ENCODE data around the gene AQP3. TPM values are rescaled to one million over a fixed set of nuclear protein-coding genes. Genes with fewer than 3 reads are reported as not detected.
A peak's percentile ranks its signal among the peaks of the same experiment; 100 is the strongest.

AQP3 gene
- total and polyA plus RNA-seq, 2 donors, result 129 to 256 TPM

DNA sequence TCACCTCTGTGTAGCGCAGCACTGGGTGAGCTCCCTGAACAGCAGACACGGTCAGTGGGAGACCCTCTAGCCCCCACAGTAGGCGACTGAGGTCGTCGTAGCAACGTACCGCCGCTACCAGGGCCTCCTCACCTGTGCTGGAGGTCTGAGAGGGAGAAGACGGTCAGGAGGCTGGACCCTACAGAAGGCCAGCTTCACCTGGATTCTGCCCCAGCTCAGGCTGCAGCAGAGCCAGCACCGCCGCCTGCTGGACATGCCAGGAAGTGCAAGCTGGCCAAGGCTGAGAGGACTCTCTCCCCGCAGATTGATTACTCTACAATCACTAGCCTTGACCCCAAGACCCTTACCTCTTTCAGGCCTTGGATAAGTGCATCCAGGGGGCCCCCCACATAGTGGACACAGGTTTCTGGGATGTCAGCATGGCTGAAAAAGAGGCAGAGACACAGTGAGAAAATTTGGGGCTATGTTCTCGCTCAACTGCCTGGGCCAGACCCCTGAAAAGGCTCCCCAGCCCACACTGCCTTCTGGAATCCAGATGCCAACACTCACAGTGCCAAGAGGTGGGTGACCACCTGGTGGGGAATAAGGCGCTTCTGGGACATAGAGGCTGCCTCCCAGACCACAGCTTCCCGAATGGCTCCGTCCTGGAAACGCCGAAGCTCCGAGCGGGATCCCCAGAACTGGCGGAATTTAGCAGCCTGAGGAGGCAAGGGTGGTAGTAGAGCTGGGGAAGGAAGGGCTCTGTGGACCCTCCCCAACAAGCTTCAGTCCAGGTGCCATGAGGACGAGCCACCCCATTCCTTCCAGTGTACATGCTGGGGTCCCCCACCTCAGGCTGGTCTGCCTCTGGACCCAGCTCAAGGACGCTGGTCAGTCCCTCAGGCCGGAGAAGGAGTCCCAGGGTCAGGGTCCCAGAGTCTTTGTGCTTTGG lies 19.4 kb upstream of the AQP3 start:
- peaks cover 0 to 30% of the 10 kb centered on the region in 2 donors for H3K4me1 ChIP-seq (ENCODE audit: control insufficient read depth in 2 of 2, insufficient read depth in 2 of 2, low read length in 2 of 2)

DNA sequence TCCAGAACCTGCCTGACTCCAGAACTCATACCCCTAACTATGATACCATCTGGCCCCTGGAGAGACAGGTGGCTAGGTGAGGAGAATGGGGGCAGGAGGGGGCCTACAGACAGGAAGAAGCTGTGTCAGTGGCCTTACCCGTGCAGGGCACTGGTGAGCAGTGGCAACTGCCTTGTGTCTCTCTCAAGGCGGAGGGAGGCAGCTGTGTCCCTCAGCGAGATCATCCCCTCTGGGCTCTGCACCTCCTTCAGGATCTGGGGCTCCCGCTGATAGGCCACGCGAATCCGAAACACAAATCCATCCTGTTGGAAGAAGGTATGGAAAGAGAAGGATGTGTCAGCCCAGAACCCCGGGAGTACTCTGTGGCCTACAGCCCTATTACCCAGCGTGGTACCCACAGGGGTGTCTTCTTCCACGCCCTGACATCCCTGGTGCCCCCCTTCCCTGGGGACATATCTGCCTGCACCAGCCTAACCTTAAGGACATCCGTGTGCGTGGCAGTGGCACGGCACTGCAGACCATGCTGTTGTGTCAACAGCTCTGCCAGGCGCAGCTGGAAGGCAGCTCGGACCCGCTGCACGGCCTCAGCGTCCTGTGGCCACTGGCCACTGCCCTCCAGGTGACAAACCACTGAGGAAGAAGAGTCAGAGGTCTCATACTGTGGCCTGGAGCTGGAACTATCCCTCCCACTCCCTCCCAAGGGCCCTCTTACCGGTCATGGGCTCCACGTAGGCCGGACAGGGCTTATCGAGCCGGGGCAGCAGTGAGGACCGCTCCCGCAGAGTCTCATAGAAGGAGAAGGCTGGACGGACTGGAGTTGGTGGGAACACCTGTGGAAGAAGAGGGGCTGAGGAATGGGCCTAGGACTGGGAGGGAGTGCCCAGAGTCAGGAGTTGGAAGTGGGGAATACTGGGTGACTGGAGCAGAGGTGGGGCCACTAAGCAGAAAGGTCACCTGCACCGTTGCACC lies 18.5 kb upstream of the AQP3 start:
- Histone ChIP-seq H3K4me3 (ENCODE audit: low read length in 2 of 2) (no peak overlapping the region), H3K27ac (ENCODE audit: low read depth in 1 of 2, low read length in 1 of 2) (no peak overlapping the region), H3K9me3 (ENCODE audit: control insufficient read depth in 2 of 2, insufficient read depth in 1 of 2, low read length in 1 of 2) (no peaks in the 10 kb centered on the region), H3K36me3 (ENCODE audit: control insufficient read depth in 2 of 2, insufficient read depth in 2 of 2, low read length in 1 of 2) (peaks cover 82 to 90% of the 10 kb centered on the region in 2 donors), H3K27me3 (ENCODE audit: control insufficient read depth in 2 of 2, insufficient read depth in 1 of 2, low read length in 1 of 2) (no peaks in the 10 kb centered on the region), H3K4me1 (ENCODE audit: control insufficient read depth in 2 of 2, insufficient read depth in 2 of 2, low read length in 2 of 2) (peaks cover 0 to 30% of the 10 kb centered on the region in 2 donors)
- no peak for DNase-seq (ENCODE audit: low read depth in 6 of 9, low spot score in 9 of 9)
- WGBS, result 98% methylated on average over 27 of the region's 27 CpGs

More for the DNA sequence above, 19.4 kb upstream of the AQP3 start:
- Histone ChIP-seq H3K27ac (ENCODE audit: low read depth in 1 of 2, low read length in 1 of 2) (no peak overlapping the region), H3K9me3 (ENCODE audit: control insufficient read depth in 2 of 2, insufficient read depth in 1 of 2, low read length in 1 of 2) (no peaks in the 10 kb centered on the region), H3K36me3 (ENCODE audit: control insufficient read depth in 2 of 2, insufficient read depth in 2 of 2, low read length in 1 of 2) (peaks cover 80 to 92% of the 10 kb centered on the region in 2 donors), H3K4me3 (ENCODE audit: low read length in 2 of 2) (no peak overlapping the region), H3K27me3 (ENCODE audit: control insufficient read depth in 2 of 2, insufficient read depth in 1 of 2, low read length in 1 of 2) (no peaks in the 10 kb centered on the region)
- peak in 3 of 9 donors; percentile 50 to 78 (median 69) for DNase-seq (ENCODE audit: low read depth in 6 of 9, low spot score in 9 of 9)
- 89% methylated on average over 24 of the region's 24 CpGs for WGBS

DNA sequence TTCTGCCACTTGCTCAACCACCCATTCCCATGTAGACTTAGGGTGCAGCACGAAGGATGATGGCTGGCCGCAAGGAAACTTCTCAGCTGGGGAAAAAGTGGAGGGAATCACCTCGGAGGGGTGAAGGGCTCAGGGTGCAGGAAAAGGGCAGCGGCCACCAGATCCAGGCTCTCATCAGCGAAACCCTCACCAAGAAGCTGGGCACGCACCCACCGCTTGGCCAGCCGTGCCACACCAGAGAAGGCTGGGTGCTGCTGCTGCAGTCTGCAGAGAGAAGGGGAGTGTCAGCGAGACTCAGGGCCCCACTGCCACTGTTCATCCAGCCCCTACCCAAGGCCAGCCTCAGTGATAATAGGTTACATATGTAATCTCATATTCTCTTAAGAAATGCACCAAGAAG lies 17.7 kb upstream of the AQP3 start:
- Histone ChIP-seq H3K27me3 (ENCODE audit: control insufficient read depth in 2 of 2, insufficient read depth in 1 of 2, low read length in 1 of 2) (no peaks in the 10 kb centered on the region), H3K36me3 (ENCODE audit: control insufficient read depth in 2 of 2, insufficient read depth in 2 of 2, low read length in 1 of 2) (peaks cover 88 to 95% of the 10 kb centered on the region in 2 donors), H3K4me3 (ENCODE audit: low read length in 2 of 2) (no peak overlapping the region), H3K4me1 (ENCODE audit: control insufficient read depth in 2 of 2, insufficient read depth in 2 of 2, low read length in 2 of 2) (peaks cover 0 to 33% of the 10 kb centered on the region in 2 donors), H3K9me3 (ENCODE audit: control insufficient read depth in 2 of 2, insufficient read depth in 1 of 2, low read length in 1 of 2) (no peaks in the 10 kb centered on the region), H3K27ac (ENCODE audit: low read depth in 1 of 2, low read length in 1 of 2) (no peak overlapping the region)
- no peak for DNase-seq (ENCODE audit: low read depth in 6 of 9, low spot score in 9 of 9)
- 98% methylated on average over 9 of the region's 9 CpGs for WGBS

DNA sequence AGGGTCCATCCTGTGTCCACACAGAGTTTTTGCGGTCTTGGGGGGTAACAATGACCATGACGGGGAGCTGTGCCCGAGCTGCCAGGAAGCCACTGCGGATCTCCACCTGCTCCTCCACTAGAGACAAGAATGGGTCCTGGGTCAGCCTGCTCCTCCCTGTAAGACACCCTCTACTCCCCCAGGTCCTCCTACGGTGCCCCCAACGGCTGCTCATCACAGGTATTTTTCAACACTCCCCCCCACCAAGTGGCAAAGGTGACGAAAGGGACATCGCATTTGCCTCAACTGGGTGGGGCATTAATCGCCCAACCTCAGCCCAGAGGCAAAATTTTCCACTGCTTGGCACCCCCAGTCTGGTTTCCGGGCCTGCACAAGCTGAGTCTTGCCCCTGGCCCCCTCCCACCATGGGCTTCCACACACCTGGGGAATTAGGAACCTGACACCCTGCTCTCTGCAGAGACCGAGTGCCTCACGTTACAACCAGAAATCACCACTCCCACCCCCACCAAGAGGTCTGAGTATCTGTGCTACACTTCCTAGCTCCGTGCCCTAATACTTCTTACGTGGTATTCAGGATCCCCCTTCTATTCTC lies 16.7 kb upstream of the AQP3 start:
- WGBS, result 94% methylated on average over 14 of the region's 14 CpGs
- peaks cover 3 to 43% of the 10 kb centered on the region in 2 donors for H3K4me1 ChIP-seq (ENCODE audit: control insufficient read depth in 2 of 2, insufficient read depth in 2 of 2, low read length in 2 of 2)
- peaks cover 81 to 86% of the 10 kb centered on the region in 2 donors for H3K36me3 ChIP-seq (ENCODE audit: control insufficient read depth in 2 of 2, insufficient read depth in 2 of 2, low read length in 1 of 2)
- peak overlapping the region in 1 of 2 donors; percentile 54 for H3K27ac ChIP-seq (ENCODE audit: low read depth in 1 of 2, low read length in 1 of 2)
- H3K27me3 ChIP-seq (ENCODE audit: control insufficient read depth in 2 of 2, insufficient read depth in 1 of 2, low read length in 1 of 2), result no peaks in the 10 kb centered on the region
- no peak for DNase-seq (ENCODE audit: low read depth in 6 of 9, low spot score in 9 of 9)
- no peaks in the 10 kb centered on the region for H3K9me3 ChIP-seq (ENCODE audit: control insufficient read depth in 2 of 2, insufficient read depth in 1 of 2, low read length in 1 of 2)
- H3K4me3 ChIP-seq (ENCODE audit: low read length in 2 of 2), result no peak overlapping the region

DNA sequence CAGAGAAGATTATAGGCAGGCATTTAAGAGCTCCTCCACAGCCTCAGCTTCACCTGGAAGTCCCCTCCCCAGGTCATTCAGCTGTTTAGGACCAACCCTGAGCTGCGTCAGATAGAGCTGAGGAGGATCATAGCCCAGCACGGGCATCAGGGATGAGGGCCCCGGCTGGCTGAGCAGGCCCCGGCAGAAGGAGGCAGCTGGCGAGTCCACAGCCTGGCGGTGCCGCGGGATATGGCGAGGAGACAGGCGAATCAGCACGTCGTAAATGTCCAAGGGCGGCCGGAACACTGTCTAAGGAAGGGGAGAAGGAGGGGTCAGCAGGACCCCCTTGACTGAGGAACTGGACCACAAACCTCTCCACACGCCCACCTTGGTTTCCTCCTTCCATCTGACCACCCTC lies 15.8 kb upstream of the AQP3 start:
- no peak overlapping the region for H3K27ac ChIP-seq (ENCODE audit: low read depth in 1 of 2, low read length in 1 of 2)
- H3K36me3 ChIP-seq (ENCODE audit: control insufficient read depth in 2 of 2, insufficient read depth in 2 of 2, low read length in 1 of 2), result peaks cover 71 to 76% of the 10 kb centered on the region in 2 donors
- H3K27me3 ChIP-seq (ENCODE audit: control insufficient read depth in 2 of 2, insufficient read depth in 1 of 2, low read length in 1 of 2), result no peaks in the 10 kb centered on the region
- DNase-seq (ENCODE audit: low read depth in 6 of 9, low spot score in 9 of 9), result no peak
- H3K9me3 ChIP-seq (ENCODE audit: control insufficient read depth in 2 of 2, insufficient read depth in 1 of 2, low read length in 1 of 2), result no peaks in the 10 kb centered on the region
- peaks cover 5 to 53% of the 10 kb centered on the region in 2 donors for H3K4me1 ChIP-seq (ENCODE audit: control insufficient read depth in 2 of 2, insufficient read depth in 2 of 2, low read length in 2 of 2)
- 98% methylated on average over 15 of the region's 15 CpGs for WGBS
- H3K4me3 ChIP-seq (ENCODE audit: low read length in 2 of 2), result no peak overlapping the region

DNA sequence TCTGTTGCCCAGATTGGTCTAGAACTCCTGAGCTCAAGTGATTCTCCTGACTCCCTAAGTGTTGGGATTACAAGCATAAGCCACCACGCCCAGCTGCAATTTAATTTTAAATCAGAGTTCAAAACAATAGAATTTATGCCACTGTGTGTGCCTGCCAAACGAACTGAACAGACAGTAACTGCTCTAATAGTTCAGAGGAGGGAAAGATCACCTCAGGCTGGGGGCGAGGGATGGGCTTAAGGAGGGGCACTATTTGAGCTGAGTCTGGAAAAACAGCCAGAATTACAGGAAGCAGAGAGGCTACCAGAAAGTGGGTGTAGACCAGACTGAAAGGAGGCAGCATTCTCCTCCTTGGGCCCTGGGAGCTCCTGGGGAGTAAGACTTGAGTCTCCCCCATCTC lies 14.1 kb upstream of the AQP3 start:
- Histone ChIP-seq H3K9me3 (ENCODE audit: control insufficient read depth in 2 of 2, insufficient read depth in 1 of 2, low read length in 1 of 2) (no peaks in the 10 kb centered on the region), H3K4me1 (ENCODE audit: control insufficient read depth in 2 of 2, insufficient read depth in 2 of 2, low read length in 2 of 2) (peaks cover 15 to 64% of the 10 kb centered on the region in 2 donors), H3K4me3 (ENCODE audit: low read length in 2 of 2) (no peak overlapping the region), H3K27me3 (ENCODE audit: control insufficient read depth in 2 of 2, insufficient read depth in 1 of 2, low read length in 1 of 2) (no peaks in the 10 kb centered on the region), H3K27ac (ENCODE audit: low read depth in 1 of 2, low read length in 1 of 2) (no peak overlapping the region), H3K36me3 (ENCODE audit: control insufficient read depth in 2 of 2, insufficient read depth in 2 of 2, low read length in 1 of 2) (peaks cover 55 to 62% of the 10 kb centered on the region in 2 donors)
- 95% methylated on average over 3 of the region's 3 CpGs for WGBS
- DNase-seq (ENCODE audit: low read depth in 6 of 9, low spot score in 9 of 9), result no peak

DNA sequence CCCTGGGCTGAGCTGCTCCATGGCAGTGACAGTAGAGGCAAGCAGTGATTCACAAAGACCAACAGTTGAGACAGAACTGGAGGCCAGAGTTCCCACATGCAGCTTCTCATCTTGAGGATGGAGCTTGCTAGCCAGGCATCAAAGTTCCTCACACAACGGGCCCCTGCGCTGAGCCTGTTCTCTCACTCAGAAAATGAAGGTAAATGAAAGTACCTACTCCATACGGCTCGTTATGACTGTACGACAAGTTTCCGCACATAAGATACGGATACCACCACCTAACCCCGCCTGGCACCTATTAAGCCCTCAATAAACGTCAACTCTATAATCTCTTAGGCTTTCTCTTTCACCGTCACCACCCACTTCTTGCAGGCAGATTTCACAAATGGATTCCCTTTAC lies 13.5 kb upstream of the AQP3 start:
- DNase-seq (ENCODE audit: low read depth in 6 of 9, low spot score in 9 of 9), result no peak
- 98% methylated on average over 10 of the region's 10 CpGs for WGBS
- no peak overlapping the region for H3K27ac ChIP-seq (ENCODE audit: low read depth in 1 of 2, low read length in 1 of 2)
- peaks cover 49 to 55% of the 10 kb centered on the region in 2 donors for H3K36me3 ChIP-seq (ENCODE audit: control insufficient read depth in 2 of 2, insufficient read depth in 2 of 2, low read length in 1 of 2)
- H3K4me3 ChIP-seq (ENCODE audit: low read length in 2 of 2), result no peak overlapping the region
- no peaks in the 10 kb centered on the region for H3K27me3 ChIP-seq (ENCODE audit: control insufficient read depth in 2 of 2, insufficient read depth in 1 of 2, low read length in 1 of 2)
- peaks cover 19 to 63% of the 10 kb centered on the region in 2 donors for H3K4me1 ChIP-seq (ENCODE audit: control insufficient read depth in 2 of 2, insufficient read depth in 2 of 2, low read length in 2 of 2)
- no peaks in the 10 kb centered on the region for H3K9me3 ChIP-seq (ENCODE audit: control insufficient read depth in 2 of 2, insufficient read depth in 1 of 2, low read length in 1 of 2)

DNA sequence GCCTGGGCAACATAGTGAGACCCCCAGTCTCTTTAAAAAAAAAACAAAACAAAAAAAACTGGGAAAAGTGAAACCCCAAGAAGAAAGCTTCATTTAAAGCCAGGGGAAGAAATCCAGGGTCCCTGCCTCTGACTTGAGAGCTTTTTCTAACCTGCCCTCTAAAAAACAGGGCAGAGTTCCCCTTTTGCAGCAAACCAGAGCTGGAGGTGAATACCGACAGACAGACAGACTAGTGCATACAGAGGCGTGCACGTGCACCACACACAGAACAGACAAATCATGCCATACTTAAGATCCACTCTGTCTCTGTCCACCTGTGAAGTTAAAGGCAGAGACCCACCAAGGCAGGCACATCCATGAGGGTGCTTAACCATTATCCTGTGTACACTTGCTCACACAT lies 11.7 kb upstream of the AQP3 start:
- no peaks in the 10 kb centered on the region for H3K27me3 ChIP-seq (ENCODE audit: control insufficient read depth in 2 of 2, insufficient read depth in 1 of 2, low read length in 1 of 2)
- 68% methylated on average over 3 of the region's 3 CpGs for WGBS
- peaks cover 0 to 4% of the 10 kb centered on the region in 2 donors for H3K9me3 ChIP-seq (ENCODE audit: control insufficient read depth in 2 of 2, insufficient read depth in 1 of 2, low read length in 1 of 2)
- H3K36me3 ChIP-seq (ENCODE audit: control insufficient read depth in 2 of 2, insufficient read depth in 2 of 2, low read length in 1 of 2), result peaks cover 39 to 40% of the 10 kb centered on the region in 2 donors
- peak in 1 of 9 donors; percentile 46 for DNase-seq (ENCODE audit: low read depth in 6 of 9, low spot score in 9 of 9)
- peak overlapping the region in 1 of 2 donors; percentile 62 for H3K4me3 ChIP-seq (ENCODE audit: low read length in 2 of 2)
- peaks cover 29 to 67% of the 10 kb centered on the region in 2 donors for H3K4me1 ChIP-seq (ENCODE audit: control insufficient read depth in 2 of 2, insufficient read depth in 2 of 2, low read length in 2 of 2)
- H3K27ac ChIP-seq (ENCODE audit: low read depth in 1 of 2, low read length in 1 of 2), result peak overlapping the region; percentile 56 to 79
